HG03095 (cell line): Measurements from ENCODE around the gene NPHP3.
A peak's percentile ranks its signal among the peaks of the same experiment; 100 is the strongest.

Source experiments
- ATAC-seq: cut with Tn5 transposase; IDR thresholded peaks from one replicate; pipeline ENCODE4 v1.9.1; 2021; ENCODE audit warnings: moderate library complexity; ENCODE audit not compliant: unreplicated experiment

Gene NPHP3

GRCh38 chr3:132690040-132690439 lies 32.2 kb downstream of the NPHP3 start:
- no peak for ATAC-seq

DNA sequence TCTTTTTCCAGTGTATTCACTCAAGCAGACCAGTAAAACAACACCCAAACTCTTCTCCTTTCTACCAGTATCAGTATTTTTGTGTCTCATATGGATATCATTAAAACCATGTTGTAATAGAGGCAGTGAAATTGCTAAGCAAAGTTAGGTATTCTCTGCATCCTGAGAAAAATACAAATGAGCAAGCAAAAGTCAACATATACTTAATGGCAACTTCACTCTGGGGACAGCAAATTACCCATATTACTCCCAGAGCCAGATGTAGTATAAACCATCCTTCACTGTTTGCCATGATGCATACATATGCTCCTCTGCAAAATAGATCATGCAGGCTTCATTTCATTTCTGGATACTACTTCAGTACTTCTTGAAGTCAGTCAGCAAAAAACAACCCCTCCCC lies 40.0 kb downstream of the NPHP3 start:
- ATAC-seq = no peak

DNA sequence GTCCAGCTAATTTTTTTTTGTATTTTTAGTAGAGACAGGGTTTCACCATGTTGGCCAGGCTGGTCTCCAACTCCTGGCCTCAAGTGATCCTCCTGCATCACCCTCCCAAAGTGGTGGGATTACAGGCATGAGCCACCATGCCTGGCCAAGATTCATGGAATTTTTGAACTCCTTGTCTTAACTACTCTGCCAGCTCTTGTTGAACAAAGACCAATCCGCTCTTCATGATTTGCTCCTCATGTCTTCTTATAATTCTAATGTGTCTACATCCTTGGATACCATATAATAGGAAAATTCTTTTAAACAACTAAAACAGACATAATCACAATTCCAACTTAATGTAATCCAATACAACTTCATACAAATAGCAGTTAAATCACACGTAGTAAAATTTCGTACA lies 40.8 kb downstream of the NPHP3 start:
- ATAC-seq = no peak

GRCh38 chr3:132679911-132680310 lies 42.3 kb downstream of the NPHP3 start:
- no peak for ATAC-seq

- ATAC-seq = no peak
Observed at GRCh38 chr3:132675408-132675807, 46.8 kb downstream of the NPHP3 start.

GRCh38 chr3:132669256-132669777 lies 52.9 kb downstream of the NPHP3 start:
- ATAC-seq = no peak

DNA sequence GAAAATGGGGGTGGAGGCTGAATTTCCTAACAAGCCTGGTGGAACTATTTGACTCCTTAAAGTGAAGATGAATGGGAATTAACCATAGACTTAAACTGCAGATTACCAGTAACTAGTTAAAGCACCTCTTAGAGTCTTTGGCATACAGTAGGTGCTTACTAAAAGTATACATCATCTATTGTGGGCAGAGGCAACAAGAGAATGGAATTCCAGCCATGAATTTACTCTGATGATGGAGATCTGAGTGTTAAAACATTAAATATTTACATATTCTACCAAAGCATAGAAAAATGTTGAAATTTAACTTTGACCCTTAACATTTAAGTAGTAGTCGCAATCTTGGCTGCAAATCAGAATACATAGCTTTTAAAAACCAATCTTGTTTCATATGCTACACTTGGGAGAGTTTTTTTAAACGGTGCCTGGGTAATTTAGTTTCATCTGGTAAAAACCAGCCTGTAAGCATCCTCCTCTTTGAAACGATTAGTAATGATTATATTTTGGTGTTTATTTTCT lies 56.9 kb downstream of the NPHP3 start:
- no peak for ATAC-seq

DNA sequence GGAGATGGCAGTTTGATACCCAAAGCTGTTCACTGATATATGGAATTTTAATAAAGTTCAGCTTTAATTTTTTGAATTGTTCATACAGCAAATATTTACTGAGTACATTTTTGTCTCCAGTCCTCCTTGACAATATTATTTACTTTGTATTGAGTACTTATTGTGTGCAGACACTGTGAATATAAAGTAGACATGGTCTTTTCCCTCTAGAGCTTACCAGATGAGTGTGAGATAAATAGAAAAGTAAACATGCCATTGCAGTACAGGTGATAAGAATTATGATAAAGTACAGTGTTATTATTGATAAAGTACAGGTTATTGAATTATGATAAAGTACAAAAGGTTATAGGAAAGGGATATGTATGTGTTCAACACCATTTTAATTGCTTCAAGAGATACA lies 60.0 kb downstream of the NPHP3 start:
- ATAC-seq = no peak

DNA sequence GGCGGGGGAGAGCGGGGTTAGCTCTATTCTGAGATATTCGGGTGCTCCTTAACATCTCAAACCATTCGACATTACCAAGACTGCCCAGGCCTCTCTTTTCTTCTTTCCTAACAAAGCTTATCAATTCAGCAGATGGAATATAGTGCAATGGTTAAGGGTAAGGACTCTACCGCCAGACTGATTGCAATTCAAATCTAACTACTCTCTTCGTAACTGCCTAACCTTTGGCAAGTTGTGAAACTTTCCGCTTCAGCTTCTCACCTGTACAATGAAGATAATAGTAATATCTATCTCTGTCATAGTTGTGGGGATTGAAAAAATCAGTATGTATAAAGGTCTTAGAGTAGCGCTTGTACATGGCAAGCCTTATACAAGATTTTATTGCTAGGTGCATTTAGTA lies 61.1 kb downstream of the NPHP3 start:
- ATAC-seq = no peak

DNA sequence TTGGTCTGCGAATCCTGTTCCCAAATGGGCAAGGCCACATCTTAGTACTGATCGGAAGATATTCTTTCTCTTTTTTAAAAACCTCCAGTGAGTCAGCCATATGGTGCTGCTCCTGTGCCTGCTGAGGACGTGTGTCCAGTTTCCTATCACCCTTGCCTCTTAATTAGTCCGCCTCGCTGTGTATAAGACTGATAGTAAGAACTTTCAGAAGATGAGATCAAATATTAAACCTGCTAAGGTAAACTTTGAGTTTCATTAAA lies 61.5 kb downstream of the NPHP3 start:
- ATAC-seq = peak; percentile 7

GRCh38 chr3:132660052-132660810 lies 62.0 kb downstream of the NPHP3 start, which contains the start of gene UBA5:
TSS of gene UBA5 (plus strand) at chr3:132660329. CDS start at chr3:132660538, 209 bp downstream.
- peak; percentile 67 for ATAC-seq

DNA sequence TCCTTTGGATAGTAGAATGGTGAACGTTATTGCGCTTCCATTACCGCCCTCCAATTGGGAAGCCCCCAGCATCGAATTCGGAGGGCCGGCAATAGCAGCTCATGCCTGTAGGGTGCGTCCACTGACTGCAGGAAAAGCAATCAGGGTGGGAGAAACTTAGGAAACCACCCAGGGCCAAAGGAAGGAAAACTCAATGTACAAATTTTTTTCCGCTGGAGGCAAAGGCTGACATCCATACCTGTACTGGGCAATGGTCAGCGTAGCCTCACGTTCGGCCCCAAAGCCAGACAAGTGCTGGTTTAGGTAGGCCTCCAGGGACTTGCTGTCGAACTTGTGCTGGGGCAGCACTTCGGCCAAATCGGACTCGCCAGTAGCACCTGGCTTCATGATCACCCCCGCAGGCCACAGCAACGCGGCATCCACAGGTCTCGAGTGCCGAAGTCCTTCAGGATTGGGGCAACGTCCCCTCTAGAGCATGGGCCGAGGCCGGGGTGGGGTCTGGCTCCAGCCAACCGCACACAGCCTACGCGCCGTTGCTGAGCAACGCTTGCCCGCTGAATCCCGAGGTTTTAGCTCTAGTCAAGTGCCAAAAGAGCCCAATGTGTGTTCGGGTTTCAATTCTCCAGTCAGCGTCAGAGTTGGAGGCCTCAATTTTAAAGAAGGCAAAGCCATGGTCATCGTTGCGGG lies 62.7 kb downstream of the NPHP3 start, which contains the start of gene ACAD11:
Gene ACAD11, minus strand, starts transcription at position 445 of the 687 bp plus-strand sequence. Its CDS starts 58 bp downstream, at position 387.
- ATAC-seq = peak; percentile 50

GRCh38 chr3:132659000-132659364 lies 63.2 kb downstream of the NPHP3 start:
- ATAC-seq = no peak

DNA sequence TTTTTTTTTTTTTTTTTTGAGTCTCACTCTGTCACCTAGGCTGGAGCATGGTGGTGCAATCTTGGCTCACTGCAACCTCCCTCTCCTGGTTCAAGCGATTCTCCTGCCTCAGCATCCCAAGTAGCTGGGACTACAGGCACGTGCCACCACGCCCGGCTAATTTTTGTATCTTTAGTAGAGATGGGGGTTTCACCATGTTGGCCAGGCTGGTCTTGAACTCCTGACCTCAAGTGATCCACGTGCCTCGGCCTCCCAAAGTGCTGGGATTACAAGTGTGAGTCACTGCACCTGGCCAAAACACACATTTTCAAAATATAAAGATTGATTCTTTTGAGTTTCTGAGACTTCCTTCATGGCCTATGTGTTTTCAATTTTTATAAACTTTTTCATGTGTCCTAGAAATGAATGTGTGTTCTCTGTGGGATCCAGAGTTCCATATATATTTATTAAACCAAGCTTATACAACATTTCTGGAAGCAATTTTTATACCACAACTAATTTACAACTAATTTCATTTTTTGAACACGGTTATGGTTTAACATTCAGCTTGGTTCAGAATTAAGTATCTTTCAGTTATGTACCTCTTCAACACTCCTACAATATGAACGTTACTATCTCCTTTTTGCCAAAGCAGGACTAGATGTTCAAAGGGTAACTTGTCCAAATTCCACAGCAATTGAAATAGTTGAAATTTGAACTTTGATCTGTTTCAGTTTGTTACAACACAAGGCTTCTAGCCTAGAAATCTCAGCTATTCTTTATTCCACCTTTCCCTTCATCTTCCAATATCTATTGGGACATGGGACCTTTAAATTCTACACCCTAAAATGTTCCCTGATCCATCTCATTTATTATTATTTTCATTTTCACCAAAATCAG lies 64.1 kb downstream of the NPHP3 start:
- ATAC-seq = no peak

GRCh38 chr3:132655471-132655870 lies 66.7 kb downstream of the NPHP3 start:
- no peak for ATAC-seq

DNA sequence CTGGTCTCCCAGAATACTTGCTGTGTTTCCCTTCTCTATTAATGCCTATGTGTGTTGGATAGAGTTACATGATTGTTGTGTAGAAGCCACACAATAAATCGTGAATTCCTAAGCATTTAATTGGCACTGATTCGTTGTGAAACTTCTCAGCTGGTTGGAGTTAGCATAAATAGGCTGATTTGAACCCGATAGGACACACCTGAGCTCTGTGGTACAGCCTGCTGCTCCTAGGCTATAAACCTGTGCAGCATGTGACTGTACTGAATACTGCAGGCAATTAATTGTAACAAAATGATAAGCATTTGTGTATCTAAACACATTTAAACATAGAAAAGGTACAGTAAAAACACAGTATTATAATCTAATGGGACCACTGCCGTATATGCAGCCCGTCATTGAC lies 67.5 kb downstream of the NPHP3 start:
- ATAC-seq = no peak

DNA sequence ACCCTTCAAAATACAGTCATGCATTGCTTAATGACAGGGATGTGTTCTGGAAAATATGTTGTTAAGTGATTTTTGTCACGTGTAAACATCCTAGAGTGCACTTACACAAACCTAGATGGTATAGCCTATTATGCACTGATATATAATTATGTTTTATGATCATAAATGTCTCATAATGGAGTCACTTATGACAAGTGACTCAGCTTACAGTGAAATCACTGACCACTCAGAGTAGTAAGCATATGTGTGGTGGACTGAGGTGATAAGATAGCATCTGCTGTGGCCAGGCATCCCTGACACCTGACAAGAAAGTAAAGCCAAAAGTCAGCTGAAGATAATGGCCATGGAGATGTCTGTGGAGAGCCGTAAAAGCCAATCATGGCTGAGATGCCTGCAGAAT lies 68.0 kb downstream of the NPHP3 start:
- no peak for ATAC-seq

DNA sequence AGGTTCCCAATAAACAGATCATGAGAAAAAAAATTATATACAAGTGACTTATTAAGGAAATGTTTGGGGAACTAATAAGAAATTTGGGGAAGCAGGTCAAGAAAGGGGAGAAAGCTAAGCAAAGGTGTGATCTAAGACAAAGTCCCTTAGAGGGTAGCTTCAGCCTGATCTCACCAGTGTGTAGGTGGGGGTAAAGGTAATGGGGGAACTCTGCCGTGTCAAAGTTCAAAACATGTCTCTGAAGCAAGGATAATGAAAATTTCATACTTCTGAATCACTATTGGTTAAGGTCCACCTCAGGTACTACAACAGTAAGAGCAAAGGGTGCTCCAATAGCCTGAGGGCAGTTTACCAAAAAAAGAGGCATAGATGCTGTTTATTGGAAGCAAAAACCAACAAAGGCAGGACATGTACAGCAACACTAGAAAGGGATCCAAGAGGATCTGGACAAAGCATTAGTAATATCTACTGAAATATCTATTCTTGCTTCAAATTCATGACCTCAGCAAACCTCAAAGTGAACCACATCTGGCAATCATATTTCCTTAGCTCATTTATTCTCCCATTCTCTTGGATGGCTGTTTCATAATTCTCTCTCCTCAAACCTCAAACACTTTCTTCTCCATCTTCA lies 69.5 kb downstream of the NPHP3 start:
- no peak for ATAC-seq

- ATAC-seq = no peak
Observed at GRCh38 chr3:132650153-132650552, 72.1 kb downstream of the NPHP3 start.

DNA sequence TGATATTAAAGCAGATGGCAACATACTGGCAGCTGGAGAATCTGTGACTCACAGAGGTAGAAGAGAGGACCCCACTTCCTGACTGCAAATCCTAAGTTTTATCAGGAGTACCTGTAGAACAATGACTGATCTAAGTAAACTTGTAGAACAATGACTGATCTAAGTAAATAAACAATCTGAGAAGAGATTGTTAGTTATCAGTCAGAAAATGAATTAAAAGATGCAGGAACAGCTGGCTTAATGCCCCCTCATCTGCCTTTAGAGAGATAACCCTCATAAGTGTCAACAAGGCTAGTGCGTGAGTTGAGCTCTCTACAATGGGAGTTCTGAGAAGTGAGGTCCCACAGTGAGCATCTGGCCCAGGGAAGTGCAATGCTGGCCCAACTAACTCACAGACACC lies 77.2 kb downstream of the NPHP3 start:
- no peak for ATAC-seq

DNA sequence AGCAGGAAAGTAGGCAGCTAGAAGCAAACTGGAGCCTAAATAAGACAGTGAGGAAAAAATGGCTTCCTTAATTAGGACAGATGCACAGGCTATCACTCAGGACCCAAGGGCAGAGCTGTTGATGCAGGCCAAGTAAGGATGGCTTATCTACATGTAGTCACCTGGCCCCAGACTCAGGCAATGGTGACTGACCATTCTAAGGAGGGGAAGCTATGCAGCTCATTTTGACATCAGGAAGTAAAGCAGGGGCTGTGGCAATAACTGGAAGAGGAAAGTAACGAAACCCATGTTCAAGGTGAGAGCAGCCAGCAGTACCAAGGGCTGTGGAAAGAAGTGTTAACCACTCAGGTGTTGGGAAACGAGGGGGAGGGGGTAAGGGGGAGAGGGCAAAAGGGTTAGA lies 78.8 kb downstream of the NPHP3 start:
- ATAC-seq = no peak
